Activated B cell treated with CpG ODN at 0.5 μM for 24 hours (primary cell): ENCODE measurements around the gene SLC26A3. TPM values are rescaled to one million over a fixed set of nuclear protein-coding genes. Genes with fewer than 3 reads are reported as not detected.

ENCODE experiments used
- ATAC-seq: fragments of 200-7000 bp; cut with Tn5 transposase; one replicate; pipeline ENCODE4 v1.10.0; 2021; ENCODE audit warnings: low read depth, mild to moderate bottlenecking, moderate library complexity
- CTCF ChIA-PET: fragments of 350-600 bp; sonication (Branson Sonifier 250); formaldehyde crosslinking; loops from one replicate; lab custom pipeline; 2021; ENCODE audit warnings: antibody characterized with exemption; lab: Charles Lee
- POLR2A ChIA-PET: fragments of 350-600 bp; sonication (Branson Sonifier 250); formaldehyde crosslinking; loops from one replicate; lab custom pipeline; 2021; ENCODE audit warnings: antibody characterized with exemption; lab: Charles Lee
- DNase-seq: peaks from one replicate; pipeline ENCODE4 v3.0.0; 2022
- H3K27ac Mint-ChIP-seq: one replicate; pipeline ENCODE4 v1.8.0; 2020; ENCODE audit warnings: mixed read lengths
- H3K27me3 Mint-ChIP-seq: one replicate; pipeline ENCODE4 v1.8.0; 2021; ENCODE audit warnings: mixed read lengths
- H3K36me3 Mint-ChIP-seq: one replicate; pipeline ENCODE4 v1.8.0; 2021; ENCODE audit warnings: low read depth, mixed read lengths
- H3K4me1 Mint-ChIP-seq: one replicate; pipeline ENCODE4 v1.8.0; 2021; ENCODE audit warnings: mixed read lengths
- H3K4me3 Mint-ChIP-seq: one replicate; pipeline ENCODE4 v1.8.0; 2020; ENCODE audit warnings: mild to moderate bottlenecking, mixed read lengths
- H3K9me3 Mint-ChIP-seq: one replicate; pipeline ENCODE4 v1.8.0; 2020; ENCODE audit warnings: mixed read lengths
- intact Hi-C: fragments of 100-400 bp; cut with micrococcal nuclease; formaldehyde crosslinking; loops from one replicate; pipeline ENCODE4 v1.15.1; 2024
- total RNA-seq: library from RNA; stranded (reverse); gene quantifications from 2 replicates; pipeline ENCODE4 v1.2.3, GENCODE V29; 2022
- TF ChIP-seq, protein P1 (sequence below): fragments of 200-600 bp; IDR thresholded peaks from one replicate; pipeline ENCODE4 v1.8.0; 2022; ENCODE audit warnings: antibody characterized with exemption, mild to moderate bottlenecking

The SLC26A3 gene
- total RNA-seq, 1 donor from 2014 or later = not detected

DNA sequence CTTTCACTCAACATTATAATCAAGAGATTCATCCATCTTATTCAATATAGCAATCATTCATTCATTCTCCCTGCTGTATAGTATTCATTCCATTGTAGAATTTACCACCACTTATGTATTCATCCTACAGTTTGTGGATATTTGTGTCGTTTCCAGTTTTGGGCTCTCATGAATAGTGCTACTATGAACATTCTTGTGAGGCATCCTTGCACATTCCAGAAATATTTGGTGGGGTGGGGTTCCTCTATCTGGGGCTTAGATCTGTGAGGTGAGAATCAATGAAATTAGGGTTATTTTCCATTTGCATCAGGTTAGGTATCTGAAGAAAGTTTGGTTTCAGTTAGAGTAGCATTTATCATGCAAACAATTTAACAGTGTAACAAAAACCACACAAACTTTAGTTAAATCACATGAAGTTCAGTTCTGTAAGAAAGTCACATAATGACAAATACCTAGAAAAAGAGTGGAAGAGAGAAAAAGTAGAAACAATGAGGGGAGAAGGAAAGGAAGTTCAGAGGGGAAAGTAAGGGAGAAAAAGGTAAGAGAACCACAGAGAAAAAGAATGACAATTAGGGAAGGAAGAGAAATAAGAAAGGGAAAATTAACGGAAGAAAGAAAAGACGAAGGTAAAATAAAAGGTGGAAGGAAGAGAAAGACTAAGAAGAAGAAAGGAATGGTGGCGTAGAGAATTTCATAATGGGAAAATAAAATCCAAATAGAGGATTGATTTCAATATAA is 84.4 kb downstream of the SLC26A3 start:
- intact Hi-C loops = no loop called here
- H3K27me3 Mint-ChIP-seq = no peaks in the 10 kb centered on the region
- DNase-seq (no peak), ATAC-seq (no peak)
- no peak overlapping the region for H3K4me3 Mint-ChIP-seq
- ChIA-PET POLR2A (no interaction called here), CTCF (interaction anchor here (1.0 to 1.5 kb wide), 2 partner anchors 13 to 256 kb away, joined by 3 read pairs; no protein-coding TSS in a partner anchor)
- no peaks in the 10 kb centered on the region for H3K4me1 Mint-ChIP-seq
- H3K9me3 Mint-ChIP-seq = no peaks in the 10 kb centered on the region
- TF ChIP-seq, protein P1, sequence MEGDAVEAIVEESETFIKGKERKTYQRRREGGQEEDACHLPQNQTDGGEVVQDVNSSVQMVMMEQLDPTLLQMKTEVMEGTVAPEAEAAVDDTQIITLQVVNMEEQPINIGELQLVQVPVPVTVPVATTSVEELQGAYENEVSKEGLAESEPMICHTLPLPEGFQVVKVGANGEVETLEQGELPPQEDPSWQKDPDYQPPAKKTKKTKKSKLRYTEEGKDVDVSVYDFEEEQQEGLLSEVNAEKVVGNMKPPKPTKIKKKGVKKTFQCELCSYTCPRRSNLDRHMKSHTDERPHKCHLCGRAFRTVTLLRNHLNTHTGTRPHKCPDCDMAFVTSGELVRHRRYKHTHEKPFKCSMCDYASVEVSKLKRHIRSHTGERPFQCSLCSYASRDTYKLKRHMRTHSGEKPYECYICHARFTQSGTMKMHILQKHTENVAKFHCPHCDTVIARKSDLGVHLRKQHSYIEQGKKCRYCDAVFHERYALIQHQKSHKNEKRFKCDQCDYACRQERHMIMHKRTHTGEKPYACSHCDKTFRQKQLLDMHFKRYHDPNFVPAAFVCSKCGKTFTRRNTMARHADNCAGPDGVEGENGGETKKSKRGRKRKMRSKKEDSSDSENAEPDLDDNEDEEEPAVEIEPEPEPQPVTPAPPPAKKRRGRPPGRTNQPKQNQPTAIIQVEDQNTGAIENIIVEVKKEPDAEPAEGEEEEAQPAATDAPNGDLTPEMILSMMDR = no peak
- no peak overlapping the region for H3K27ac Mint-ChIP-seq
- no peaks in the 10 kb centered on the region for H3K36me3 Mint-ChIP-seq

DNA sequence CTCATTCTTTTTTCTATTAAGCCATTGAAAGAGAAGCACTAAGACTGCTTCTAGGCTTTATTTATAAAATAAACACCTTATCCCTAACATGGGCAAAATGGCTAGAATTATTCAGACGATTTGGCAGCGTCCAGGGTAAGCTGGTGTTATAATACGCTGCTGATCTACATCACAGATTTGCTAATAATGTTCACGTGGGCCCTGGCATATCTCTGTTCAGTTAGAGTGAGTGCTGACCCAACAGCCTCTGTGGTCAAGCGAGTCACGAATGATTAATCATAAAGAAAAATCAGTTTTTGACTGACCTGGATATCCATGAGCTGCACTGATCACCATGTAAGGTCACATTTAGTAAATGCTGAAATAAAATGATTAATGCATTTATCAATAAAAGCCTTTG is 87.5 kb downstream of the SLC26A3 start:
- no peaks in the 10 kb centered on the region for H3K4me1 Mint-ChIP-seq
- ATAC-seq (no peak), DNase-seq (no peak)
- no peaks in the 10 kb centered on the region for H3K36me3 Mint-ChIP-seq
- no peak overlapping the region for H3K27ac Mint-ChIP-seq
- ChIA-PET POLR2A (no interaction called here), CTCF (no interaction called here)
- H3K27me3 Mint-ChIP-seq = no peaks in the 10 kb centered on the region
- intact Hi-C loops = no loop called here
- no peak overlapping the region for H3K4me3 Mint-ChIP-seq
- H3K9me3 Mint-ChIP-seq = no peaks in the 10 kb centered on the region
- TF ChIP-seq, protein P1 = no peak

Other genes starting within 250 kb of the SLC26A3 start
- 40.6 and 47.0 TPM in 2 replicates for gene COG5, start 239.3 kb downstream of the SLC26A3 start, total RNA-seq
- 11.0 and 14.6 TPM in 2 replicates for gene DUS4L, start 239.3 kb downstream of the SLC26A3 start, total RNA-seq
- 23.9 and 24.9 TPM in 2 replicates for gene BCAP29, start 223.0 kb downstream of the SLC26A3 start, total RNA-seq
- gene SLC26A4, start 142.4 kb downstream of the SLC26A3 start, total RNA-seq = 0.05 and 0.13 TPM in 2 replicates
- gene CBLL1, start 59.1 kb downstream of the SLC26A3 start, total RNA-seq = 35.3 and 47.2 TPM in 2 replicates
- gene DLD, start 88.0 kb upstream of the SLC26A3 start, total RNA-seq = 55.0 and 66.1 TPM in 2 replicates
- gene LAMB1, start 199.9 kb upstream of the SLC26A3 start, total RNA-seq = not detected in 2 replicates